ENCODE measurements around the gene SIAH2.

SIAH2 gene

DNA sequence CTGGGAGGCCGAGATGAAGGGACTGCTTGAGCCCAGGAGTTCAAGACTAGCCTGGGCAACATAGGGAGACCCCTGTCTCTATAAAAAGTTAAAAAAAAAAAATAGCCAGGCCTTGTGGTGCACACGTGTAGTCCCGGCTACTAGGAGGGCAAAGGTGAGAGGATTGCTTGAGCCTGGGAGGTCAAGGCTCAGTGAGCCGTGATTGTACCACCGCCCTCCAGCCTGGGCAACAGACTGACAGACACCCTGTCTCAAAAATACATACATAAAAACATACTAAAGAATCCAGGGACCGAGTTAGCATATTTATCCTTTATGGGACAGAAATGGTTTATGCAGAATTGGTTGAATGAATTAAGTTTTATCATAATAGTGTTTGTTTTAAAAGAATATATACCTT is 13.7 kb downstream of the SIAH2 start:
- no peak for DNase-seq

DNA sequence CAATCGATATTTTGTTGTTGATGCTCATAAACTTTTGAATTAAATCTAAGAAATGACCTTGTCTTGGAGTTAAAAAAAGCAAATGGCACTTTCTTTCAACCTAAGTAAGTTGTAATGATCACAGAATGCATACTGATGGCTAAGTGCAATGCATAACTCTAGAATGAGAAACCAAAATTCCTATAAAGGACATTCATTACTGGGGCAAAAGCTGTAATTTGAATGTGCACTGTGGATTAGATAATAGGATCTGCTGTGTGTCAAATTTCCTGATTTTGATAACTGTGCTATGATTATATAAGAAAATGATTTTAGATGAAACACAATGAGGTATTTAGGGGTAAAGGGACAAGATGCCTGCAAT is 14.3 kb downstream of the SIAH2 start:
- DNase-seq, result no peak

GRCh38 chr3:150747886-150748683 is 14.9 kb downstream of the SIAH2 start:
- DNase-seq, result no peak

DNA sequence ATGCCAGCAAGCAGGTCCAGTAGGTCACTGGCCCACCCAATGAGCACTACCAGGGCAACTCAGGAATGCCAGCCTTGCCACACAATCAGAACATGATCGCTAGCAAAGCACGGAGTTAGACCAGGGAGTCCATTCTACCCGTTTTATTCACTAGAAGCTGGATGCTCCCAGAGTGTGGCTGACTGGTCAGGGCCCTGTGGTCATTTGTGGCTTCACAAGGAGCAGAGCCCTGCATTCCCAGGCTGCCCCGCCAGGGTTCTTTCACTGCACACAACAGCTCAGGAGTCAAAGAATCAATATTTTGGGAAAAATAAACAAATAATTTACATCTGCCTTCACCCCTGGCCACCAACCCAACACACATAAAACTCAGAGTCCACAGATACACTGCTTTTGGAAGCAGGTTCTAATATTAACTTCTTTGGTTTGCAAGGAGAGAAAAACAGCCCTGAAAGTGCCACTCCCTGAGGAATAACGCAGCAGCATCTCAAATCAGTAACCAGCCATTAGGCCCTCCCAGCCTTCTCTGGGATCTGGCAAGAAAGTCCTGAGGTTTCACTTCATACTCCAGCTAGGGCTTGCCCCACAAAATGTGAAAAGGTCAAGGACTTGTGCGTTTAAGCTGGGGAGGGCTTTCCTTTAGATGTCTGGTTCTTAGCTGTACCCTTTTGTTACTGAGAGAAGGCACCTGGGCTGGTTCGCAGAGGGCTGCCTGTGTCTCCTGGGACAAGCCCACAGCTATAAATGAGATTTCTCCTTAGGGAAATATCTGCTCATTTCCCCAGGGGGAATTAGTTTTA is 16.0 kb downstream of the SIAH2 start:
- no peak for DNase-seq

DNA sequence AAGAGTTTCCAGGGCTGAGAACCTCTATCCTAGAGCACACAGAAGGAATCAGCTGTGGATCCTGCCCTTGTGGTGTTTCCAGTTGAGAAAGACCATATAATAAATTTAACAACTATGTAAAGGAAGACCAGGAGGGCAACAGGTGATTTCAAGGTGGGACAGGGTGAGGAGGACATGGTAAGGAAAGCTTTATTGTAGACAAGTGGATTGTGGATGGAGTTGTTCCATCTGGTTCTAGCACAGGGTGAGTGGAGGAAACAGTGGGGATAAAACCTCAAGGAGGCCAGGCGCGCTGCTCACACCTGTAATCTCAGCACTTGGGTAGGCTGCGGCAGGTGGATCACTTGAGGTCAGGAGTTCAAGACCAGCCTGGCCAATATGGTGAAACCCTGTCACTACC is 17.1 kb downstream of the SIAH2 start:
- no peak for DNase-seq

DNA sequence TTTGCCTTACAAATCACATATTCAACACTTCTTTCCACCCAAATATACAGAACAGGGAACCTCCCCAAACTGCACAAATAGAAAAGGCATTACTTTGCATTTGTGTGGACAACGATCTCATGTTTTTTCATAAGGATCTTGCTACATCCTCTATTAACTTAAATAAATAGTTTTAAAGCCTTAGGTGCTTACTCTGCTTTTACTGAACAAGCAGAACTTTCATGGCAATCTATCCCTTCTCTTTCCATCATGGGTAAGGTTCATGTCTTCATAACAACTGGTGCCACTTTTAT is 18.1 kb downstream of the SIAH2 start:
- no peak for DNase-seq

DNA sequence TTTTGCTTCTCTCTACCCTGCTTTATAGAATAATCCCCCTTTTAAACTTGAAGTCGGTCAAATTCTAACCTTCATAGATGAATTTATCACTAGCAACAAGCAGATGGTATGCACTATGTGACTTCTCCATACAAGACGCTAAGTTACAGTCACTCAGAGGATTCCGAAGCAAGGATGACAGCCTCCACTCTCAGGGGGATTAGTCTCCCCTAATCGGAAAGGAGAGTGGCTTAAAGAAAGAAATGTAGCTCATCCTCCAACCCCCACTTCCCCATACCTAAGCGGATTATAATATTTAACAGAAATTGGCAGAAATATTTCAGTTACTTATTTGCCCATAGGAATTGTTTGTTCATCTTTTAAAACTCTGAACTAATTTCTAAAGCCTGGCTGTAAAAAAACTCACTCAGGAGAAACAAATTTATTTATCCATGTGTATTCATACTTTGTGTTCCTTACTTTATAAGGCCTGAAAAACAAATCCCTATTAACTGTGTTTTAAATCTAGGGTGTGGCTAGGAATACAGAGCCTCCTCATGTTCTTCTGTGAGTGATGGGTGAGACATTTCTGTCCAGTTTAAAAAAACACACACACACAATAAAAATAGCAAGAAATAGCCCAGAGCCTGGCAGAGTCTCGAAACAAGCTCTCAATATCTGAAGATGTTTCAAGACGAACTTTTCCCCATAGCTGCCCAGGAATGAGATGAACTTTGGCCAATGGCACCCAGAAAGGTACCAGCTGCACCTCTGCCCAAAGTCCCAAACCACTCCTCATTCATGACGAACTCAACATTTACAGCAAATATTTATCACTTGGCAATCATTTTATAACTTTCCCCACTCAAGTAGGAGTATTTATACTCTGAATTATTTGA is 18.7 kb downstream of the SIAH2 start:
- no peak for DNase-seq

- no peak for DNase-seq
Measured at GRCh38 chr3:150743508-150743907, 19.5 kb downstream of the SIAH2 start.

DNA sequence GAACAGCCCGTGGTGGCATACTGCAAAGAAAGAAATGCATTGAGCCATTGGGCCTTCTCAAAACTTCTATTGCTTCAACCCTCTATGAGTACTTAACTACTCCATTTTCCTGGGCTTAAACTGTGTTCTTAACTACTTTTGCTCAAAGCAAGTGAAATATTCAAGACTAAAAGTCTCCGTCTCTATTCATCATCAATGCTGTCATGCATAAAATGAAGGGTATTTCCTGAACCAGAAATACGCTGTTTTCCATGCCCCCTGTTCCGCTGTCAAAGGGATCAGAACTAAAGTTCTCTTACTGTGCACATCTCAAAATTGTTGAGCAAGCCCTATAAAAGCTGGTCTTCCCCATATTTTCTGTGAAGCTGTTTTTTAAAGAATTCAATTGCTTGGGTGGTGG is 20.3 kb downstream of the SIAH2 start:
- DNase-seq, result no peak

DNA sequence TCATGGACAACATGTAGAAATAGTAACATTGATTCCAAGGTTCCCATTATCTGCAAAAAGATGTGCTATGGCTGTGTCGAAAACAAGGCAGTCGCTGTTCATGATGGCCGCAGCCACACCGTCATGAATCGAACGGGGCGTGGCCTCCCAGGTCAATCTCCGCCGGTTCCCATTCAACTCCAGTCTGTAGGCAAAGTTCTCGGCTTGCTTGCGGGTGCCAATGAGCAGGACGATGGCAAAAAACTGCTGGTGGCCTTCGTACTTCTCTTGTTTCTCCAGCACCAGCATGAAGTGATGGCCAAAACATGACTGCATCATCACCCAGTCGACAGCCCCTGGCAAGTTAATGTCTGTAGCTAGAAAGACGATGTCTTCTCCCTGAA is 20.8 kb downstream of the SIAH2 start:
- DNase-seq, result no peak

- DNase-seq, result no peak
Measured at GRCh38 chr3:150741497-150742140, 21.4 kb downstream of the SIAH2 start.

- no peak for DNase-seq
Measured at GRCh38 chr3:150740733-150741496, 22.1 kb downstream of the SIAH2 start.

DNA sequence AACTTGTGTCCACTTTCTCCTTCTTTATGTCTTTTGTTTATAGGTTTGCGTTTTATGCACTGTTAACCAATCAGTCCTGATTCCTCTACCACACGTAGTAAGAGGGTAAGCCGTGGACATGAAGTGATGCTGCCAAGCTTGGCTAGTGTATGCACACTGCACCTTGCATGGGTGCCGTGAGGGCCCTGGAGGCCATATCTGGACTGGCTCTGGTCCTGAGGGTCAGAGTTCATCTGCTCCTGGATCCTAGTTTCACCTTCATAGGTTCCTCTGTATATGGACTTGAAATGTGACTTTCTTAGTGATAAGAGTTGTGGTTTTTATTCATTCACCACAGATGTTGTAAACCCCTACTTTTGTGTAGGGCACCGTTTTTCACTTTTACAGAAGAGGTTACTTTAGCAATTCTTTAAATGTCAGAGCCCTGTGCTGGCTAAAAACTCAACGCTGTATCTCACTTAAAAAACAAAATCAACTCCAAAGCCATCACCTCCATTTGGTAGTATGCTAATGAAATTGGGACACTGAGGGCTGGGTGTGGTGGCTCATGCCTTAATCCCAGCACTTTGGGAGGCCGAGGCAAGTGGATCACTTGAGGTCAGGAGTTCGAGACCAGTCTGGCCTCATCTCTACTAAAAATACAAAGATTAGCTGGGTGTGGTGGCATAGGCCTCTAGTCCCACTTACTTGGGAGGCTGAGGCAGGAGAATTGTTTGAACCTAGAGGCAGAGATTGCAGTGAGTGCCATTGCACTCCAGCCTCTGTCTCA is 22.9 kb downstream of the SIAH2 start:
- DNase-seq, result no peak

DNA sequence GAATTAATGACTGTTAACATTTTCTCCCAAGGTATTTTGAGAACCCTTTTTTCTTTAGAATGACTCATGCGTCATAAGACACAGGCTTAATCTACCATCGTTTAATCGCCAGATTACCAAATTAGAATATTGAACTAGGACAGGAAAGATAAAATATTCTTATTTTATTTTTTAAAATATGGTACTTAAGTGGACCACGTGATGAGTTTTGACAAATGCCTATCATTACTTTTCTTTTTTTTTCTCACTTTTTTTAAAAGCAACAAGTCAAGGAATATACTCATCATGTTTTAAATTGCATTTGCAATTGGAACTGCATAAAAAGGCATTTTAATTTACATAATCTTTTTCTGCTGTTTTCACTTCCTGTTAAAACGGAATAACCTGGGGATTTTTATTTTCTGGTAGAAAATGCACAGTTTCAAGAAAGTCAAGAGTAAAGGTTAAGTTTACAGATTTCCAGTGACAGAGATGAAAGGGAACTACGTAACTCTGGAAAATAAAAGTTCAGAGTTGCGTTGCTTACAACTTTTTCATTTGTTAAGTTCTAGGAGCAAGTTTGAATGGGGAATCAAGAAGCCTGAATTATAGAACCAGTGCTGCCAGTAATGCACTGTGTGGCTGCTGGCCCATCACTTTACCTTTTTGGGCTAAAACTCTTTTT is 23.6 kb downstream of the SIAH2 start:
- no peak for DNase-seq

- DNase-seq, result no peak
Measured at GRCh38 chr3:150738688-150739087, 24.3 kb downstream of the SIAH2 start.

GRCh38 chr3:150737874-150738679 is 24.9 kb downstream of the SIAH2 start:
- DNase-seq, result no peak

- no peak for DNase-seq
Measured at GRCh38 chr3:150736903-150737832, 25.8 kb downstream of the SIAH2 start.

DNA sequence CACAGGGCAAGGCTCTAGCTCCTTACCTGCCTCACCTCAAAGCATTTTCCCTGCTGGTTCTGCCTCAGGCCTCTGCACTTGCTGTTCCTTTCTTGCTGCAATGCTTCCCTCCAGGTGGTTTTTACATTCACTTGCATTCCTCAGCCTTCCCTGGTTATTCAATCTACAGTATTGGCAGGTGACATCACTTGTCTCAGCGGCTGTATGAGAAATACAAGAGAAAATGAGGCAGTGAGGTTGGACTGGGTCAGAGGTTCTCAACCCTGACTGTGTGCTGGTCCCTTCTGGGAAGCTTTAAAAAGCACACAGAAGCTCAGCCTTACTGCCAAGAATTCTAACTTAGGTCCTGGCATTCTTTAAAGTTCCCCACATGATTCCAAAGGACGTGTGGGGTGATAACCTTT is 26.7 kb downstream of the SIAH2 start:
- DNase-seq, result no peak
